Endodermal cell (in vitro differentiated cells): ENCODE measurements around the gene OPCML. TPM values are rescaled to one million over a fixed set of nuclear protein-coding genes. Genes with fewer than 3 reads are reported as not detected.

Experiments
- DNase-seq: peaks from one replicate; pipeline ENCODE4 v3.0.0-alpha.2; 2017
- H3K27ac ChIP-seq: 2 replicates; pipeline ENCODE4 v1.5.1; 2013; ENCODE audit warnings: mild to moderate bottlenecking, low read depth, low read length, moderate library complexity
- H3K27me3 ChIP-seq: 2 replicates; pipeline ENCODE4 v1.6.1; 2013; ENCODE audit warnings: mild to moderate bottlenecking, low read length, moderate library complexity; ENCODE audit not compliant: insufficient read depth, control insufficient read depth, poor library complexity, severe bottlenecking
- H3K36me3 ChIP-seq: 2 replicates; pipeline ENCODE4 v1.7.0; 2013; ENCODE audit warnings: mild to moderate bottlenecking, low read length, moderate library complexity; ENCODE audit not compliant: control insufficient read depth, insufficient read depth
- H3K4me1 ChIP-seq: one replicate; pipeline ENCODE4 v1.7.0; 2013; ENCODE audit warnings: low read length; ENCODE audit not compliant: control insufficient read depth, insufficient read depth
- H3K4me3 ChIP-seq: 2 replicates; pipeline ENCODE4 v1.5.1; 2013; ENCODE audit warnings: mild to moderate bottlenecking, low read length, moderate library complexity
- H3K9ac ChIP-seq: 2 replicates; pipeline ENCODE4 v1.6.1; 2013; ENCODE audit warnings: mild to moderate bottlenecking, low read length, moderate library complexity; ENCODE audit not compliant: poor library complexity, severe bottlenecking; ENCODE audit errors: extremely low read depth
- H3K9me3 ChIP-seq: 2 replicates; pipeline ENCODE4 v1.6.1; 2013; ENCODE audit warnings: mild to moderate bottlenecking, low read length, moderate library complexity; ENCODE audit not compliant: control insufficient read depth
- H3K27ac Mint-ChIP-seq: 2 replicates; pipeline ENCODE4 v1.8.0; 2020; ENCODE audit warnings: mixed read lengths
- H3K27me3 Mint-ChIP-seq: 2 replicates; pipeline ENCODE4 v1.8.0; 2021; ENCODE audit warnings: mild to moderate bottlenecking, mixed read lengths; ENCODE audit not compliant: insufficient read depth
- H3K36me3 Mint-ChIP-seq: 2 replicates; pipeline ENCODE4 v1.8.0; 2020; ENCODE audit warnings: low read depth, mixed read lengths
- H3K4me1 Mint-ChIP-seq: 2 replicates; pipeline ENCODE4 v1.8.0; 2020; ENCODE audit warnings: mixed read lengths
- H3K4me3 Mint-ChIP-seq: 2 replicates; pipeline ENCODE4 v1.8.0; 2020; ENCODE audit warnings: mild to moderate bottlenecking, moderate library complexity, mixed read lengths
- H3K9me3 Mint-ChIP-seq: 2 replicates; pipeline ENCODE4 v1.8.0; 2020; ENCODE audit warnings: mild to moderate bottlenecking, mixed read lengths
- WGBS, 2 experiments: methylation state at CpG; one replicate each; pipeline versions ENCODE4 v1.1.5 to v1.1.7; 2013; ENCODE audit warnings: missing lambda C conversion rate in 2 of 2, mixed read lengths in 1 of 2; ENCODE audit not compliant: insufficient coverage in 1 of 2, insufficient read length in 1 of 2; 5-methylcytosine and 5-hydroxymethylcytosine counted together
- total RNA-seq, 2 donors: library from RNA; stranded (reverse); fragmentation: NEBNext Ultra II Directional in 1 of 2; extraction: Animal tissue kit (Norgen Biotek cat#: 25700) in 1 of 2; gene quantifications; 2 replicates in 1 of 2; 3 replicates in 1 of 2; pipeline ENCODE4 v1.2.1, GENCODE V29; 2021
- TF ChIP-seq, protein P1 (sequence below): fragments of 200-600 bp; sonication (generic); conservative IDR thresholded peaks from 2 replicates; pipeline ENCODE4 v1.5.0; 2021; ENCODE audit warnings: antibody characterized with exemption, mild to moderate bottlenecking

The OPCML gene
- total RNA-seq, 2 donors from 2014 or later, result 0.49 to 0.86 TPM

DNA sequence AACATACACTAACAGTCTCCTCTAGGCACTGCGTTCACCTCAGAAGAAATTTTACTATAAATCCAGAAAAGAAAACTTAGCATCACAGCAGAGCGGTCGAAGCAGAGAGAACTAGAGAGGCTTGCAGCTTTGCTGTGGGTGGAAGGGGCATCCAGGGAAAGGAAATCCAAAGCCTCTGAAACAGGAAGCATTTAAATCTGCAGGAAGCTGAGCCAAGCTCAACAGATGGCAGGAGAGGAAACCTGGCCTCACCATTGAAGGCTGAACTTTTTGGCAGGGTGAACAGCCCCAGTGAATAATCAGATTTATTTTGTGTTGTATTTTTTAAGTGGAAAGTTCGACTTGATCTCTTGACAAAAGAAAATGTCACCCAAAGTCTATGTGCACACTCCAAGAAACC lies 858.1 kb downstream of the OPCML start:
- TF ChIP-seq, protein P1, sequence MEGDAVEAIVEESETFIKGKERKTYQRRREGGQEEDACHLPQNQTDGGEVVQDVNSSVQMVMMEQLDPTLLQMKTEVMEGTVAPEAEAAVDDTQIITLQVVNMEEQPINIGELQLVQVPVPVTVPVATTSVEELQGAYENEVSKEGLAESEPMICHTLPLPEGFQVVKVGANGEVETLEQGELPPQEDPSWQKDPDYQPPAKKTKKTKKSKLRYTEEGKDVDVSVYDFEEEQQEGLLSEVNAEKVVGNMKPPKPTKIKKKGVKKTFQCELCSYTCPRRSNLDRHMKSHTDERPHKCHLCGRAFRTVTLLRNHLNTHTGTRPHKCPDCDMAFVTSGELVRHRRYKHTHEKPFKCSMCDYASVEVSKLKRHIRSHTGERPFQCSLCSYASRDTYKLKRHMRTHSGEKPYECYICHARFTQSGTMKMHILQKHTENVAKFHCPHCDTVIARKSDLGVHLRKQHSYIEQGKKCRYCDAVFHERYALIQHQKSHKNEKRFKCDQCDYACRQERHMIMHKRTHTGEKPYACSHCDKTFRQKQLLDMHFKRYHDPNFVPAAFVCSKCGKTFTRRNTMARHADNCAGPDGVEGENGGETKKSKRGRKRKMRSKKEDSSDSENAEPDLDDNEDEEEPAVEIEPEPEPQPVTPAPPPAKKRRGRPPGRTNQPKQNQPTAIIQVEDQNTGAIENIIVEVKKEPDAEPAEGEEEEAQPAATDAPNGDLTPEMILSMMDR, result no peak
- DNase-seq, result no peak
- H3K9me3 Mint-ChIP-seq, result peaks cover 9% of the 10 kb centered on the region
- no peaks in the 10 kb centered on the region for H3K27me3 Mint-ChIP-seq
- WGBS, 2 experiments, result 75 to 100% methylated on average over 2 to 4 of the region's 4 CpGs
- Histone ChIP-seq H3K27me3 (no peaks in the 10 kb centered on the region), H3K9ac (no peak overlapping the region), H3K36me3 (no peaks in the 10 kb centered on the region), H3K4me3 (no peak overlapping the region), H3K4me1 (no peaks in the 10 kb centered on the region), H3K9me3 (peaks cover 7% of the 10 kb centered on the region), H3K27ac (no peak overlapping the region)
- no peaks in the 10 kb centered on the region for H3K4me1 Mint-ChIP-seq
- no peaks in the 10 kb centered on the region for H3K36me3 Mint-ChIP-seq
- H3K4me3 Mint-ChIP-seq, result no peak overlapping the region
- no peak overlapping the region for H3K27ac Mint-ChIP-seq

DNA sequence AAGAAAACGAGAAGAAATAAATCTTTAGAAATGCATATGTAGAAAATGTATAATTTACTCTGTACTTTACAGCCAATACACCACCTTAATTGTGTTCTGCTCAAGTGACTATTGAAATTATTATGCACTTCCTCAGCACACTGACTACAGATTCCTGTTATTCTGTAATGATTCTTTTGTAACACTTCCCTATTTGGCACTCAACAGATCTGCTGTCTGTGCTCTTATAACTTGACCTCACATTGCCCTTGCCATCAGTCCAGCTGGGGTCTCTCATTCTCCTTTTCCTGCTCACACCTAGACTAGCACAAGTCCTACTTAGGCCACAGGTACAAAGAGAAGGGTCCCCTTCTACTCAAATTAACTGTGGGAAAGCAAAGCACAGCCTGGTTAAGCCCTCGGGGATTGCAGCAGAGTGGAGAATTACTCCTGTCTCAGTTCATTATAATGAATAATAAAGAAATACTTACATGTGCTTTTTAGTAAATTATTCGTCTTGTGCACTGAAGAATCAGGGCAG lies 860.4 kb downstream of the OPCML start:
- H3K4me1 Mint-ChIP-seq, result peaks cover under 1% of the 10 kb centered on the region
- no peaks in the 10 kb centered on the region for H3K27me3 Mint-ChIP-seq
- no peaks in the 10 kb centered on the region for H3K9me3 ChIP-seq
- no peak for DNase-seq
- WGBS, 2 experiments, result 100% methylated on average over 1 to 2 of the region's 3 CpGs
- no peaks in the 10 kb centered on the region for H3K27me3 ChIP-seq
- no peaks in the 10 kb centered on the region for H3K9me3 Mint-ChIP-seq
- H3K9ac ChIP-seq, result no peak overlapping the region
- H3K27ac Mint-ChIP-seq, result no peak overlapping the region
- no peaks in the 10 kb centered on the region for H3K4me1 ChIP-seq
- H3K27ac ChIP-seq, result no peak overlapping the region
- H3K36me3 Mint-ChIP-seq, result no peaks in the 10 kb centered on the region
- H3K4me3 Mint-ChIP-seq, result no peak overlapping the region
- H3K4me3 ChIP-seq, result no peak overlapping the region
- H3K36me3 ChIP-seq, result no peaks in the 10 kb centered on the region
- TF ChIP-seq, protein P1, result no peak

DNA sequence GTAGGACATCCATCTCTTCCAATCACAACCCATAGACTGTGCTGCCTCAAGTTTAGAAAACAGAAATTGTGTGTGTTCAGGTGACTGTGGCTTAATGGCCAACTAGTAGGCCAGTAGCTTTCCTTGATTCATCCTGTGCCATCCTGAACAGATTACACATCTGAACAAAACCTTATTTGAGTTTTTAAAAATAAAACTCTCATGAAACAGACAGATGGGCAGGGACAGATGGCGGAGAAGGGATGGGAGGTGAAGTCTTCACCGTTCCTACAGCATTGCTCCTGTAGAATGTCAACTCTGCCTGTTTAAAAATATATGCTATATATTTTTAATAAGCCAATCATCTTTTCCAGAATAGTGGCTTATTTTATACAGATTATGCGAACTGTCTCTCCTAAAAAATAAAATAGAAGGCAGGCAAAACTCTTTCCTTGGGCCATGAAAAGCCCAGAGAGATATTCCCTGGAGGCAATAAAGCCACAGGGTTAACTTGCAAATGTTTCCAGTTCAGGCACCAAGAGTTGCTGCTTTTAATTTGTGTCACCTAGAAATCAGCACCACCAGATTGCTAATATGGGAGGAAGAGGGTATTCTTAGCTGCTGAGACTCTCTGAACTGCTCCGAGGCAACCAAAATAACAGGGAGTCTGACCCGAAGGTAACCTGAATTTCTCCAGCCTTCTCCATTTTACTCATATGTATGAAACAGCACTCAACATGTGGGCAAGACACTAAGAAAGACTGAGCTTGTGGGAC lies 861.2 kb downstream of the OPCML start:
- peaks cover 3% of the 10 kb centered on the region for H3K4me1 Mint-ChIP-seq
- WGBS, 2 experiments, result 96 to 100% methylated on average over 2 to 5 of the region's 5 CpGs
- TF ChIP-seq, protein P1, result no peak

More for the DNA sequence above, 861.2 kb downstream of the OPCML start:
- H3K4me3 Mint-ChIP-seq, result no peak overlapping the region
- Histone ChIP-seq H3K4me1 (no peaks in the 10 kb centered on the region), H3K27ac (no peak overlapping the region), H3K4me3 (no peak overlapping the region), H3K9ac (no peak overlapping the region), H3K9me3 (no peaks in the 10 kb centered on the region), H3K36me3 (no peaks in the 10 kb centered on the region), H3K27me3 (no peaks in the 10 kb centered on the region)
- H3K27ac Mint-ChIP-seq, result no peak overlapping the region
- DNase-seq, result no peak
- H3K27me3 Mint-ChIP-seq, result no peaks in the 10 kb centered on the region
- H3K9me3 Mint-ChIP-seq, result no peaks in the 10 kb centered on the region
- H3K36me3 Mint-ChIP-seq, result no peaks in the 10 kb centered on the region
